Fibroblast of skin of right biceps (primary cell): ENCODE results near the gene DCAF10.
A peak's percentile ranks its signal among the peaks of the same experiment; 100 is the strongest.
"Not testable (repeated sequence)": the region's sequence is repeated elsewhere in the genome, so short reads cannot be mapped to it uniquely, and the experiment has no call there.

Experiments
- DNase-seq: peaks from one replicate; pipeline ENCODE4 v3.0.0-alpha.2; 2013

DCAF10 gene

DNA sequence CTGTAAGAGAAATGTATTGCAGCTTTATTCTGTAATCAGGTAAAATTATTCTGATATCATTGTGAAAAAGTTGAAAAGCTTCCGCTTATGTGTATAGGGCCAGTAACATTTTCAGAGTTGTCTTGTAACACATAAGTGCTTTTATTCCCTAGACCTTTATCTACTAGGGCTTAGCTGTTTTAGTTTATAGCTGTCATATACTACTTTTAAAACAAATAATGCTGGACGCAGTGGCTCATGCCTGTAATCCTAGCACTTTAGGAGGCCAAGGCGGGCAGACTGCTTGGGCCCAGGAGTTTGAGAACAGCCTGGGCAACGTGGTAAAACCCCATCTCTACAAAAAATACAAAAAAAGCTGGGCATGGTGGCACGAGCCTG lies 70.2 kb downstream of the DCAF10 start:
- no peak for DNase-seq

DNA sequence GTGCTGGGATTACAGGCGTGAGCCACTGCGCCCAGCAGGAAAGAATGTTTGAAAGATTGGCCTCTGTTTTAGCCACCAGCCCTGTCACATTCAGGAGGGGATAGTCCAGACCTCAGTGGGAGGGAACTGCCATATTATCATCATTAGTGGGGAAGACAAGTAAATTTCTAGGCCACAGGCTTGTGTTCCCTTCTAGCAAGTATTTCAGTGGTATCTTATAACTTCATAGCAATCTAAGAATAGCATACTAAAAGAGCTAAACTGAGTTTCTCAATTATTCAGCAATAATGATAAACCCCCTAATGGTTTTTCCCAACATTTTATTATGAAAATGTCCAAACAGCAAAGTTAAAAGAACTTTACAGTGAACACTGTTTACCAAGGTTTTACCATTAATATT lies 73.4 kb downstream of the DCAF10 start:
- no peak for DNase-seq

DNA sequence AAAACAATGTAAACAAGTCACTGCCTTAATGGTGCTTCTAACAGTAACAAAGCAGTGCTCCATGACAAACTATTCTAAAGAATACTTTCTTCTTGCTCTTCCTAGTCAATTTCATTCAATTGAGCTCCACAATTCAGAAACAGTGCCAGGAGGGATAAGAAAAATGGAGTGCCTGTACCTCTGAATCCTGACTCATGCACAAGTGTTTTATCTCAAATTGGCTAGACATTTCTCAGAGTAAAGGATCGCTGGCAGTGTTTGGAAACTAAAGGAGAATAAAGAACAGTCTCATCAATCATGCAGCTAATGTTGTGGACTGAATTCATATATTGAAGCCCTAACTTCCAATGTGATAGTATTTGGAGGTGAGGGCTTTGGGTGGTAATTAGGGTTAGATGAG lies 75.8 kb downstream of the DCAF10 start:
- no peak for DNase-seq

DNA sequence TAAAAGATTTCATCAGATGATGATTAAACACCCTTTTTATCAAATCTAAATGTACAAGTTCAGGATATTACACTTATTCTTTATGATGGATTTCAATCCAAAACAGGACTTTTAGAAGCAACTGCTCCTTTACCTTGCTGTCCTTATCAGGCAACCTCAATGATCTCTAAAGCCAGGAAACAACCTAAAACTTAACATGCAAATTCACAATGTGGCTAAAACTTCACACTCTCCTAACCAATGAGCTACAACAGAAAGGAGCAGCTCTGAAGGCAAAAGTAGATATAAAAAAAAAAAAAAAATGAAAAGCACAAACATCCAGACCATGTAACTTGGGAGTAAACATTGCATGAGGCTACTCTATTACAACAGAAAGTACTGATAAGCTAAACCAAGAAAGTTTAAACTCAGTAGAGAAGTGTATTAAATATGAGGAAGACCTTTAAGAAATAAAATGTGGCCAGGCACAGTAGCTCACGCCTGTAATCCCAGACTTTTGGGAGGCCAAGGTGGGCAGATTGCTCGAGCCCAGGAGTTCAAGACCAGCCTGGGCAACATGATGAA lies 80.4 kb downstream of the DCAF10 start:
- no peak for DNase-seq

DNA sequence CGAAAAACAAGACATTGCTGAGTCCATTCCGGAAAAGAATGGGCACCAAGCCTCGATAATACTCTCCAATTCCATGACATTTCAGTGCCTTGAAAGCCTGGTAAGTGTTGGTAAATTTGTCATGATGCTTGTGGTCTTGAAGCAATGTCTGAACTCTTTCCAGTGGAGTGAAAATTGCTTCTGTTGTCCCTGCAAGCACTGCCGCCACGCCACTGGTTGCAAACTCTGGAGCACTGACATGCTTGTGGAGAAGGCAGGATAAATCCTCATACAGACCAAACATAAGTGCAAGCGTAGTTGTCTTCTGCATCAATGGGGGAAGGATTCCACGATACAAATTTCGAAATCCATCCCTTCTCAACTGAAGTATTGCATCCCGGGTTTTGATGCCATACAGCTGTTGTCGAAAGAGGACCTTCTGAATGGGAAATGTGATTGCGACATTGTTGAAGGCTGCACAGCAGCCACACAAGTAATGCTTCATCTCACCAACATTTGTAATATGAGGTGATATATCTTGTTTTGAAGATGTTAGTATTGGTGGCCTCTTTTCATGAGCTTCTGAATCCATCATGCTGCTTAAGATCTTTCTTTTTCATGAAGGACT lies 87.5 kb downstream of the DCAF10 start:
- not testable (repeated sequence) for DNase-seq

DNA sequence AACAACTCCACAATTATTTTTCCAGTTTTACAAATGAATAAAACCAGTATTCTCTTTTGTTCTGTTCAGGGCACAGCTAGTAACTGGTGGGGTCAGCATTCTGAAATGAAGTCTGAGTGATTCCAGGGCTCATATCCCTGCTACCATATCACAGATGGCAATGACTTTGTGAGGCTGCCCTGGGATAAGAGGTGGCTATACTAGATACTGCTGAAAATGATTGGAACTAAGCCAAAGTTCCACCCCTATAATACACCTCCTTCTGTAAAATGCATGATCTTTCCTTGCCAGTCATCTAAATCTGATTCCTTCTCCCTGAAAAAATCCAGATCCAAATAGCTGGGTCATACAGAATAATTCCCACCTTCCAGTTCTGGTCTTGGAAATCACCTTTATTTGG lies 88.9 kb downstream of the DCAF10 start:
- DNase-seq, result no peak

DNA sequence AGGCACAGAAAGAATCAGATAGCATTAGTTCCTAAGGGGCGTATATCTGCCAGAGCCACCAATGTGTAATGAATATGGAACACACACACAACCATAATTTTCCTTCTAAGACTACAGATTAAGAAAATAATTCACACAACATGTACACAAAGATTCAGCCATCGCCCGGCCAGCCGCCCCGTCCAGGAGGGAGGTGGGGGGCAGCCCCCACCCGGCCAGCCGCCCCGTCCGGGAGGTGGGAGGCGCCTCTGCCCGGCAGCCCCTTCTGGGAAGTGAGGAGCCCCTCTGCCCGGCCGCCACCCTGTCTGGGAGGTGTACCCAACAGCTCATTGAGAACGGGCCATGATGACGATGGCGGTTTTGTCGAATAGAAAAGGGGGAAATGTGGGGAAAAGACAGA lies 90.4 kb downstream of the DCAF10 start:
- DNase-seq, result not testable (repeated sequence)

DNA sequence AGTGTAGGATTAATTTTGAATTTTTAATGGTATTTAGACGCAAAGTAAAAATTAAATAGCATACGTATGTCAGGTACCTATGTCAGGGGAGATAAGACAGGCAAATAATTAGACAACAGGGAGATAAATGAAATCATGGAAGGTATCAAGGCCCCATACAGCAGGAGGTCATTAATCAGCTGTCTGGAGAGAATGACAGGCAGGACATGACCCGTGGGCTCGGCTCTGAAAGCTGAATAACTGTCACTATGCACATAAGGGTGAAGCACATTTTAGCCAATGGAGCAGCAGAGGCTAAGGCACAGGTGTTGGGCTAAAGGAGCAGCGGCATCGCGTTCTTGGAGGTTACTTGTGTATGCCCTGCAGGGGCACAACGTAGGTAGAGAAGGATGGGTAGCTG lies 91.5 kb downstream of the DCAF10 start:
- no peak for DNase-seq

DNA sequence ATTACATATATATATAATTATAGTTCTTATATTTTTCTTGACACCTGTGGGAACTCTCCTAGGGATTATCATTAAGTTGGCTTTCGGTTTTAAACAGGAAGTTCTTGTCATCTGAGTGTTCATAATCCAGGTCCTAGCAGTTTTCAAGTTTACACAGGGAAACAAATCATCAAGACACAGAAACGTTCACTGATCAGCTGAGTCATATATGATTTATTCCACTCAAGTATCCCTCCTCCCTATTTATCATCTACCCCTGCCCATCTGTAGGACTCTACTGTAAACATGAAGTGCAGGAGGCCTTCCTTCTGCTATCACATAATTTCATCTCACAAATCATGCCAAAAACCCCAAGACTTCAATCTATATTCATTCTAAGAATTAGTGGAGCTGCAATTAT lies 97.1 kb downstream of the DCAF10 start:
- DNase-seq, result peak; percentile 19

DNA sequence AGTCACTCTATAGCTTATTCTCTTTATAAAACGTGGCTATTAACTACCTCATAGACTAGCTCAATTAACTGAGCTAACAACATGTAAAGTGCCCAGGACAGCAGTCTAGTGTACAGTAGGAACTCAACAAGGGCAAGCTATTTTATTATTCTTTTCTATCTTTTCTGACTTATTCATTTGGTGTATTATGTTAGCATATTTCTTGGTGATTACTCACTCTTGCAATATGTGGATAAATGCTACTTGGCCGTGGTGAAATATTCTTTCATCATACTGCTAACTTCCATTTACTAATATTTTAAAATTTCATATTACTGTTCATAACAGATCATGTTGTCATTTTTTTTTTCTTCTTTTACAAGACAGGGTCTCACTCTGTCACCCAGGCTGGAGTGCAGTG lies 98.4 kb downstream of the DCAF10 start:
- DNase-seq, result peak; percentile 54

DNA sequence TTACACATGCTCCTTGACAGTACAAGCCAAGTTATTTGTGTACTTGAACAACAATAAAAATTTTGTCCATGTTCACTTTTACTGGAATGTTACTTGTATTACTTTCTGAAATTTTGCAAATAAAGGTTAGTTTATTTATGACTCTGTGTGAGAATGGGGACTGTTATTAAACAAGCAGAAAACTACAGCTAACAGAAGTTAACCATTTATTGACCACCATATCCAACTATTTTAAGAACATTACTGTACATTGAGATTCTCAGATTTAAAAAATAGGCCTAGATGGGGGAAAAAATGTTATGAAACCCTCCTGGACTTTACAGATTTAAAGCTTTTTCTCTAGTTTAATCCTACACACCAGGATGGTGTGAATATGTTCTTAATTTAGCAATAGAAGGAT lies 101.5 kb downstream of the DCAF10 start:
- DNase-seq, result no peak

DNA sequence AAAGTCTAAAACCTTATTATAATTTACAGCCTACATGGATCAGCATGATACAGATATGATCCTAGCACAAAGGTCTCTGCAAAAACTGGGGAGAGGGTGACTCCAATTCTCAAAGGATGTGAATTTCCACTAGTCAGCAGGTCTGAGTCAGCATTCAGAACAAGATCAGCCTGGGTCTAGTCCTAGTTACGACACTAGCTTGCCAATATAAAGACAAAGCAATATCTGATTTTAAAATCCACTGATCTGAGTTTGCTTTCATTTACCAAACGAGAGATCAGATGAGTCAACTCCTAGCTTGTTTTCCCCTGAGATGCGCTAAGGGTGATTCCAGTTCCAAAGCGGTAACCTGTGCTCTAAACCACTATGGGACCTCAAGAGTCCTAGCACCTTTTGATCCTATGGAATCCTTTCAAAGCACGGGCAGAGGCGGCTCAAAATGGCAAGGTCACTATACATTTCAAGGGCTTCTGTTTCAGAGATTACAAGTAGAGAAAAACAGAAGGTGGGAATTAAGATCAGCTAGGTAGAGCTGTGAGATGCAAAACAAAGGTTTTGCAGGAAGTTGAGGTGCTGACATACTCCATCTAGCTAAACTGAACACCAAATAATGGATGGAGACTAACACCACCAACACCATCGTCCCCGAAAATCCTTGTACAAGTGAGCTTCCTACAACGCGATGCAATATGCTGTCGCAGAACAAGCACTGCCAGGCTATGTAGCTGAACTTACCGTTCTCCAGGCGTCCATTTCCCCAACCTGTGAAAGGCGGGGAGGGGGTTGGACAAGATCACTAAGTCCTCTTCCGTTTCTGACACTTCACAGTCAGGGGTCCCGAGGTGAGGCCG lies 102.4 kb downstream of the DCAF10 start:
- peak; percentile 42 for DNase-seq

DNA sequence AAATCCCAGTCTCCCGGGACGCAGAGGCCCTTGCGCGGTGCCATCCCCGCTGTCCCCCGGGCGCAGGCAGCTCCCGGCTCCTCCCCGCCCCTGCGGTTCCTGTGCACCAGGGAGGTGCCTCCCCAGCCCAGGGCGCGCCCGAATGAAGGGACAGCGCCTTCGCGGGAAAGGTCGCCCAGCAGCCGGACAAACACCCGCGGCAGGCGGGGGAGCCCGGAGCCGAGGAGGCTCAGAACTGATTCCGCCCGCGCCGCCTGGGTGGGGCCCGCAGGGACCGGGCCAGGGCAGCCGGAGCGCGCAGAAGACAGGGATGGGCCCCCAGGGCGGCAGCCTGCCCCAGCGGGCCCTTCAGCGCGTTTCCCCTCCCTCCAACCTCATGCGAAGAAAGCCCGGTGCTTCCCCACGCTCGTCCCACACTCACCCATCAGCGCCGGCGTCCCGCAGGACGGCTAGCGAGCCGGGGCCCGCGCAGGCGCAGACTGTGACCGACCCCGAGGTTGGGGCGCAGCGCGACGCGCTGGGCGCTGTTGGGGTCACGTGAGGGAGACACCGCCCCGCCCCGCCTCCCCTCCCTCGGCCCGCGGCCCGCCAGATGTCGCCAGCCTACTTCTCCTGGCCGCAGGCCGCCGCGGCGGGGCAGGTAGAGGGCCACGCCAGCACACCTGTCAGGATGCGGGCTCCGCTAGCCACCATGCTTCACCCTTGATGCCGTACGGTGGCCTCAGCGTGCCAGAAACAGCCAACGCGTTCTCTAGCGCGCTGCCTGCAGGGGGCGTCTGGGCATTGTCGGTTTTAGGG lies 103.2 kb downstream of the DCAF10 start, which contains the start of gene SLC25A51:
Gene SLC25A51 (minus strand): TSS at position 481 of the 798 bp plus-strand sequence. CDS start 15,577 bp downstream, outside the sequence.
- DNase-seq, result peak; percentile 93

DNA sequence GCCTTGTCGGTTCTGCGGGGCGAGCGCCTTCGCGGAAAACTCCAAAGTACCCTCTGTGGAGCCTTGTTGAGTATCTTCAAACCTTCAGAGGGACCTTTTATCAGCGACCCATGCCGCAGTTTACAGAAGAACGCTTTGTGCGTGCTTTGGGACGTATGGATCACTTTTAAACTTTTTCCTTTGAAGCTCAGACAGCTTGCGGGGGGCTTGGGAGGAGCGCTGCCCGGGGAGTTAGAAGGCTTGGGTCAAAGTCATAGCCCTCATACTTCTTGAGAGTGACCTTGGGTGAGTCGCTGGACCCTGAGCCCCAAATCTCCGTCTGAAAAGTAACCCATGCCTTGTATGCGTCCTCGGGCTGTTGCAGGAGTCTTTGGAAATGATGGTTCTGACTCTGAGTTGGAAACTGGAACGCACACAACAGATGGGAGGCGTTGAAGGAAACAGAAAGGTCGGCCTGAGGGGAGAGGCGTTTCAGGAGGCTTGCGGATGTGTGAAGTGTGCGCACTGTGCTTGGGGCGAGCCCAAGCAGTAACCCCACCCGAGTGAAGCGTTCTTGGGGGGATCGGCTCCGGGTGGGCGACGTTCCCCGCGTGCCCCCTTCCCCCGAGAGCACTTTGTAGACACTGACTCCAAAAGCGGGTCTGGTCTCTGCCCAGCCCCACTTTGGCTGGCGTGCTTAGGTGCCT lies 104.0 kb downstream of the DCAF10 start:
- peak; percentile 47 for DNase-seq

DNA sequence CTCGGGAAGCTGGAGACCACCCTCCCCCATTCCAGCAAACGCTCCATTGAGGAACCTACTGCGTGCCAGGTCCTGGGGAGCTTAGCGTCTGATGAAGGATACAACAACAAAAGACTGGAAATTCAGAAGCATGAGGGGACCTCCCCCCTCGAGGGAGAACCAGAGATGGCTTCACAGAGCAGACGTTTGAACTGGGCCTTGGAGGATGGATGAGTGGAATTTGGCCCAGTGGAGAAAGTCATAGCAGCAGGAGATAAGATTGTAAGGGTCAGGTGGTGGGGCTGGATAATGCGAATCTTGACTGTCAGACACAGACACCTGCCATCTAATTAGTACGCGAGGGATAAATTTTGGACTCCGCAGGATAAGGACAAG lies 104.5 kb downstream of the DCAF10 start:
- DNase-seq, result no peak

DNA sequence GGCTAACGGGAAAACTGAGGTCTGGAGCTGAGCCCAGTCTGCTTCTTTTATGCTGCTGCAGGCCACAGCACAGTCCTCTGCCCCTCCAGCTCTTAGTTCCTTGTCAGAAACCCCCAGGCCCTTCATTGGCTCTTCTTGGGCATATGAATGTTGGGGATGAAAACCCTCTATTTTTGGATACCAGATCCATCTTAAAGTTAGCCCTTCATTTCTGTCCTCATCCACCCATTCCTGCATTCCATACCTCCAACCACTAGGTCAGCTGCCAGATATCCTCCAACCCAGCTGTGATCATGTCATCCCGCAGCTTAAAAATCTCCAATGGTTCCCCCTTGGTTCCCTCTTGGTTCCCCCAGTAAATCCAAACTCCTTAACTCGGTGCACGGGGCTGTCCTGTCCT lies 105.2 kb downstream of the DCAF10 start:
- DNase-seq, result no peak

DNA sequence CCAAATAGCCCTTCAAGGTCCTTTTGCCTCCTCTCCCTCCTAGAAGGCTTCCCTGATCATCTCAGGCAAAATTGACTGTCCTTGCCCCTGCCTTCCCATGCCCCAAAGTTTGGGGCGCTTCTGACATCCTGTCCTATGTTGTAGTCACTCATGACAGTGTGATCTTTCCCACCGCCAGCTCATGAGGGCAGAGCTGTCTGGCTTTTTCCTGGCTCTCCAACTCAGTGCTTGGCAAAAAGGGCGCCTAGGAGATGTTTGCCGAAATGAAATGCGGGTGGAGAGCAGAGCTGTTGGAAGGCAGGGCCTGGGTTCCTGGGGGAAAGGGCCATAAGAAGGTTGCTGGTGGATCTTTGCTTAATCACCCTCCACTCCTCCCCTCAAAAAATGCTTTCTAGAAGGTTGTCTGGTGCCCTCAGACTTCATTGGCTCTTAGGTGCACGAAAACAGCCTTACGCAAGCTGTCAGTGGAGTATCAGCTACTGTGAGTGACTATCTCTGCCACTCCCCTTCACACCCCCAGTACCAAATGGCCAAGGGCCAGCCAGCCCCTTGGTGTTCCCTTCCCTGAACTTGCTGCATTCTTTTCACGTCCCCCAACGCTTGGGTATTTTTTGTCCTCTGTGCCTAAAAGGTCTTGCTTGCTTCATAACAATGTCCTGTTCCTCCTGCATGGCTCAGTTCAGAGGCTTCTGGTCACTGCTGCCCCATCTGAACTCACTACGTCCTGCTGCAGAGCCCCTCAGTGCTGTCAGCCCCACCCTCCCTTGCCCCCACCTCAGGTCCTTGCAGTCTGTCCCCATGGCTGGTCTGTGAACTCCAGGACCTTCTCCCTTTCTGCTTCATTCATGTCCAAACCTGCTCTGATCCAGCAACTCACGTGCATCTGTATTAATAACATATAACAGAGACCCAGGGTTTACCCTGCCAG lies 106.0 kb downstream of the DCAF10 start:
- DNase-seq, result no peak

DNA sequence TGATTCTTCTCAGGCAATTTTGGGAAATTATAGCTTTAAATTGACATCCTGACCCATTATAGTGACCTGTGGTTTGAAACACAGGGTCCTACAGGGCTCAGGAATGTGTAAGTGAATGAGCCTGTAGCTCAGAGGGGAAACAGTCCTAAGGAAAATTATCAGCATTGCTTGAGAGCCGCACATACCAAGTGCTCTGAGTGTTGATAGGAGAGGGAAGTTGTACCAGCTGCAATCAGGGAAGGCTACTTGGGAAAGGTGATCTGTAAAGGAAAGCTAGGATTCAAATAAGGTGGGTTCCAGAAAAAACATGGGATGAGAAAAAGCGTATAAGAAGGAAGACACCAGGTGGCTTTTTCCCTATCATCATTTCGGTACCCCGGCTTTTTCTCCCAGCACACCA lies 107.7 kb downstream of the DCAF10 start:
- no peak for DNase-seq

DNA sequence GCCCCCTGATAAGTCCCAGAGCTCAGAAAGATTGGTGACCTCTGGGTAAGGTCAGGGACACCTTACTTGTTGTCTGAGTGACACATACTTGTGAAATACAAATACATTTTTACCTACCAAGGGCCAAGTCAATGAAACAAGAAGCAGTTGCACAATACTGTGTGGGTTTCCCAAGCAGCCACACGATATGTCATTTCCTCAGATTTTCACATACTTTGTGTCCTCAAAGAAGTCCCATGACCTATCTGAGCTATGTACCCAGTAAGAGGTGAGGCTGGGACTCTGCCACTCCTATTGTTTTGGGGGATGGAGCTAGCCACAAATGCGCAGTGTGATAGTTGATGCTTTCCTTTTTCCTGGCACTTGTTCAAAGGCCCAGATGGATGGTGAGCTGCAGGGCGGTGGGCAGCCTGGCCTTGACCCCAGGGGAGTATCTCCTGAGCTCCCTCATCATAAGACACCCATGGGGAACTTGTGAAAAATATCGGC lies 108.1 kb downstream of the DCAF10 start:
- peak; percentile 46 for DNase-seq

DNA sequence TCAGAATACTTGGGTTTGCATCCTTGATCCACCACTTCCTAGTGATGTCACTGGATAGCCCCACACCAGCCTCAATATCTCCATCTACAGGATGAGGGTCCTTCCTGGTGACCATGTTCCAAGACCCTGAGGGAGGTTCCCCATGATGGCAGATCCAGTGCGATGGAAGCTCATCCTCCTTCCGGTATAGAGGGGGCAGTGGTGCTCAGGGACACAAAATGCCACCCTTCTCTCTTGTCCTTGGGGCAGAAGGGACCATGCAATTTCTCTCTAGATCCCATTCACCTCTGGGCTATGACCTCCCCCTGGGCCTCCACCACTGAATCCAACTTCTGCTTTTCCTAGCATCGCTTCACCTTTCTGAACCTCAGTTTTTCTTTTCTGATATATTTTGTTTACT lies 108.7 kb downstream of the DCAF10 start:
- no peak for DNase-seq

DNA sequence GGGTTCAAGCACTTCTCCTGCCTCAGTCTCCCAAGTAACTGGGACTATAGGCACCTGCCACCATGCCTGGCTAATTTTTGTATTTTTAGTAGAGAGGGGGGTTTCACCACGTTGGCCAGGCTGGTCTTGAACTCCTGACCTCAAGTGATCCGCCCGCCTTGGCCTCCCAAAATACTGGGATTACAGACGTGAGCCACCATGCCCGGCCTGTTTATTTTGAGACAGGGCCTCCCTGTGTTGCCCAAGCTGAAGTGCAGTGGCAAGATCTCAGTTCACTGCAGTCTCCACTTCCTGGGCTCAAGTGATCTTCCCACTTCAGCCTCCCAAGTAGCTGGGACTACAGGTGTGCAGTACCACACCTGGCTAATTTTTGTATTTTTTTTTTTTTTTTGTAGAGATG lies 109.2 kb downstream of the DCAF10 start:
- DNase-seq, result not testable (repeated sequence)
